CD4-positive, alpha-beta T cell treated with Interleukin-4 for 1 hour (primary cell): ENCODE data around the gene S100P.
"Not testable (repeated sequence)": the region's sequence is repeated elsewhere in the genome, so short reads cannot be mapped to it uniquely, and the experiment has no call there.

ENCODE experiments used
- DNase-seq, 2 donors: peaks; one replicate each; pipeline ENCODE4 v3.0.0-alpha.2; 2020 to 2022

The S100P gene

DNA sequence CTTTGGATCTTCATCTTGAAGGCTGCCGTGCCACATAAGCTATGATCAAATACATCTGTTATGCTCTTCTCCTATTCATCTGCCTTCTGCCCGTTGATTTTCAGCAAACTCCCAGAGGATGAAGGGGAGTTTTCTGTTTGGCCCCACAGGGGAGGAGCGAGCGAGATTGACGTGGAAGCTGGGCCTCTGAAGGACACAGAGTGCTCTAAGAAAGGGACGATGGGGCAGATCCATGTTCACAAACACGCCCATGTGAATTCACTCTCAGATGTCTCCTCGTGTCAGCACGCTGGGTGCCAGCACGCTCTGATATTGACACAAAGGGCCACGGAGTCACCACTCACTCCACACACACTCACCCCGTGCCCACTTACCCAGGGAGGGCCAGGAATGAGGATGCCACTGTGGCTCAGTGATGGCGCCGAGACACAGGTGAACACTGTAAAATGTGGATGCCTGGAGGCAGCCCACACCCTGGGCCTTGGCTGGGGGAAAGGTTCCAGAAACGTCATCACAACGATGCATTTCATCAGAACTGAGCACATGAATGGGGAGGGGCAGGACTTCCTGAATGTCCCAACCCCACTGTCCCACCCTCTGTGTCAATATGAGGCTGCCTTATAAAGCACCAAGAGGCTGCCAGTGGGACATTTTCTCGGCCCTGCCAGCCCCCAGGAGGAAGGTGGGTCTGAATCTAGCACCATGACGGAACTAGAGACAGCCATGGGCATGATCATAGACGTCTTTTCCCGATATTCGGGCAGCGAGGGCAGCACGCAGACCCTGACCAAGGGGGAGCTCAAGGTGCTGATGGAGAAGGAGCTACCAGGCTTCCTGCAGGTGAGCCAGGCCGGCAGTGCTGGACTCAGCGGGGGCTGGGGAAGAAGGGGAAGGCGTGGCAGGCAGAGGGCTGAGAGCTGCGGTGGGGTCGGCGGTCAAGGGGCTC, at the start of gene S100P:
S100P (plus strand) TSS at position 648 of the 946 bp plus-strand sequence; CDS start at position 703, 55 bp downstream.
- peak in 1 of 2 donors; percentile 26 for DNase-seq

GRCh38 chr4:6644792-6645530, 48.7 kb upstream of the S100P start:
- no peak for DNase-seq

GRCh38 chr4:6647169-6647568, 46.5 kb upstream of the S100P start:
- DNase-seq = no peak

DNA sequence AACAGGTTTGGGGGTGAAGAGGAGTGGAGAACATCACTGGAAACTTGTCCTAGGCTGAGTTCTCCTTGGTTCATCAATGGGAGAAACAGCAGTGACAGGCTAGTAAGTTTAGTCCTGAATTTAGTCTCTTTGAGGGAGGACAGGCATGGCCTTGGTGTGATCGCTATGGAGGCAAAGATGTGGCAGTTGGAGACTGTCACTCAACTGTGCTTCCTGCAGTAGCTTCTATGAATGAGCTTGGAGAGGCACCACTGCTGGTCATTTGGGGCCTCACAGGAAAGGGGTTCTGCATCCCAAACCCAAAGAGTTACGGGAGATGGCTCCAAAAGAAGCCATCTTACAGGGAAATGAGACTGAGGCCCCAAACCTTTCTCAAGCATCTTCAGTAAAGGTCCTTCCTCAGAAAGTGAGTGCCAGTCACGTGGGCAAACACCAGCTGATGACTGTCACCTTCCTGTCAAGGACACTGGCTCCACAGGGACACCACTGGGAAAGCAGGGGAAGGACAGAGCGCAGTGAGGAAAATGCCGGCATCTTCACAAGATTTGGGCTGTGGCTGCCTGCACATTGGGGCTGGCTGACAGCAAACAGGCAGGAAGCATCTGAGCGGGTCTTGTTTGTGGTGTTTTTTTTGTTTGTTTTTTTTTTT, 46.0 kb upstream of the S100P start:
- no peak for DNase-seq

- DNase-seq = no peak
Observed at GRCh38 chr4:6649216-6649615, 44.5 kb upstream of the S100P start.

DNA sequence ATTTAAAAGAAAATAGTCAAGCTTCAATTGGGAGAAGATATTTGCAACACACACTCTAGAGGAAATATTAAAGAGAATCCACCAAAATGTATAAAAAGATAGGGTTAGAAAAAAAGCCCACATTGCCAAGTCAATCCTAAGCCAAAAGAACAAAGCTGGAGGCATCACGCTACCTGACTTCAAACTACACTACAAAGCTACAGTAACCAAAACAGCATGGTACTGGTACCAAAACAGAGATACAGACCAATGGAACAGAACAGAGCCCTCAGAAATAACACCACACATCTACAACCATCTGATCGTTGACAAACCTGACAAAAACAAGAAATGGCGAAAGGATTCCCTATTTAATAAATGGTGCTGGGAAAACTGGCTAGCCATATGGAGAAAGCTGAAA, 39.5 kb upstream of the S100P start:
- DNase-seq = not testable (repeated sequence)

DNA sequence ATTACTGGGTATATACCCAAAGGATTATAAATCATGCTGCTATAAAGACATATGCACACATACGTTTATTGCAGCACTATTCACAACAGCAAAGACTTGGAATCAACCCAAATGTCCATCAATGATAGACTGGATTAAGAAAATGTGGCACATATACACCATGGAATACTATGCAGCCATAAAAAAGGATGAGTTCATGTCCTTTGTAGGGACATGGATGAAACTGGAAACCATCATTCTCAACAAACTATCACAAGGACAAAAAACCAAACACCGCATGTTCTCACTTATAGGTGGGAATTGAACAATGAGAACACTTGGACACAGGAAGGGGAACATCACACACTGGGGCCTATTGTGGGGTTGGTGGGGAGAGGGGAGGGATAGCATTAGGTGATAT, 38.4 kb upstream of the S100P start:
- DNase-seq = not testable (repeated sequence)

GRCh38 chr4:6655924-6656323, 37.8 kb upstream of the S100P start:
- DNase-seq = no peak

- no peak for DNase-seq
Observed at GRCh38 chr4:6657242-6658208, 36.2 kb upstream of the S100P start.

DNA sequence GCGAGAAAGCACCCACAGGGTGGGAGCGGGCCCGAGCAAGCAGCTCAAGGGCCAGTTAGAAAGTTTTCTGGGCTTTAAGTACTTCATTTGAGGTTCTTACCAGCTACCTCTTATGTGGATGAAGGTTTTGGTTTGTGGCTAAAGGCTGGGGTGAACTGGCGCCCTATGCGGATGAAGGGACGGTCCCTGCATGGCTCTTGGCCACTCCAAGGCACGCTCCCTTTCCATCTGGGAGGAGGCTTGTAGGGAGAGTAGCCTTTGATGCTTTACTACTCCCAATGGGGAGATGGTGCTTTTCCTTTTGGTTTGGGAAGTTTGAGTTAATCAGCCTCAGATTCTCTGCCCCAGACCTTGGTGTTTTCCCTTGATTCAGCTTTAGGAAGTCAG, 35.5 kb upstream of the S100P start:
- no peak for DNase-seq

DNA sequence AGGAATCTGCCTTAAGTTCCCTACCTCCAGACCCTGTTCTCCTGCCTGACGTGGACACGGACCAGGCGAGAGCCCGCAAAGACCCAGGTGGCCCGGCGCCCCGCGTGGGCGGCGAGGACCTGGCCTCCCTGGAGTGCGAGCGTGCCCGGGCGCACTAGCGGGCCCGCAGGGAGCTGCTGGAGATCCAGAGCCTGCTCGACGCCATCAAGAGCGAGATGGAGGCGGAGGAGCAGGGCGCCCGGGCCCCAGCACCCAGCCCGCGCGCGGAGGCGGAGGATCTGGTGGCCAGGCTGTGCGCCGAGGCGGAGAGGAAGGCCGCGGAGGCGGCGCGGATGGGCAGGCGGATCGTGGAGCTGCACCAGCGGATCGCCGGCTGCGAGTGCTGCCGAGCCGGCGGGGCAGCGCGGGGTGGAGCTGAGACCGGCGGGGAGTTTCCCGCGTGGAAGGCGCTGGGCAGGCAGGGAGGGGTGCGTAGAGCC, 35.0 kb upstream of the S100P start:
- DNase-seq = peak; percentile 46 to 57

GRCh38 chr4:6659897-6660296, 33.8 kb upstream of the S100P start:
- DNase-seq = no peak

- no peak for DNase-seq
Observed at GRCh38 chr4:6660430-6660829, 33.2 kb upstream of the S100P start.

DNA sequence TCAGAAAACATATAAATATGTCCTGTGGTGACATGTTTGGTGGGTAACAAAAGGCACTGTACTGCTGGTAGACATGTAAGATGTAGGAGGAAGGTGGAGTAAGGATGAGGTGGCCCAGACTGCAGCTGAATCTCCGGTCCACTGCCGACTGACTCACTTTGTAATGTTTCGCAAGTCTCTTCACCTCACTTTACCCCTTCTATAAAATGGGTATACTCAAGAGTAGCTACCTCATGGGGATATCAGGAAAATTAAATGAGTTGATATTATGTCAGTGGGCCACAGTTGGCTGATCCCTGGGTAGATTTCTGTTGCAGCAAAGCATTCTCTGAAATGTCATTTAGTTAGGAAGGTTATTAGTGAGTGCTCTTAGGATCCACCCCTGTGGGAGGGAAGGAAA, 31.1 kb upstream of the S100P start:
- DNase-seq = no peak

DNA sequence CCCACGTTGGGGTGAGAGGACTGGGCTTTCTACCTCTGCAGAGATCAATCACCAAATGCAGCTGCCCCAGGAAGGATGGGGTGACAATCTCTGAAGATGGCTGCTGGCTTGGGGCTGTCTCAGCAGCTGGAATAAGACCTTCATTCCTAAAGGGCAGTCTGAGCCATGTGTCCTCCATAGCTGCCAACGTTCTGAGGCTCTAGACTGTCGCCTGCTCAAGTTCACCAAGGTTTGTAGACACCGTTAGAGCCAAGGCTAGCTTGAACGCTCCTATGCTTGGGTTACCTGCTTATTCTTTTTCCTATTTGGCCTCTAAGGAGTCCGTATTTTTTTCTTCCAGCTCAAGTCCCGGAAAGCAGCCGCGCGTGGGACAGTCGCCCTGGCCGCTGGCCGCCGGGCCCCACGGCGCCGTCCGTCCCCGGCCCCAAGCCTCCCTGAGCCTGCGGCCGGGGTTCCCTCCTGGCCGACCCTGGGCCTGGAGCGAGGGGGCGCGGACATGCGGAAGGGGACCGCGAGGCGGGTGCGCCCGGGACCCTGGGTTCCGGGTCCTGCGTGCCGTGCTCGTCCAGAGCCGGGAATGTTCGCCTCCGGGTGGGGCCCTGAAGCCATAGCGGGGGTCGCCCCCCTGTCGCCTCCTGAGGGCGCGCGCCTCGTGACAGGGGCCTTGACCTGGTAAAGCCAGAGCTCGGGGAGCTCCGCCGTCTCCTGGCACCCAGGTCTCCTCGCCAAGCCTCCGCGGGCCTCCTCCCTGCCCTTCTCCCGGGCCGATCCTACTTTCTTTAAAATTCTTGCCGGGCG, 29.9 kb upstream of the S100P start:
- no peak for DNase-seq

DNA sequence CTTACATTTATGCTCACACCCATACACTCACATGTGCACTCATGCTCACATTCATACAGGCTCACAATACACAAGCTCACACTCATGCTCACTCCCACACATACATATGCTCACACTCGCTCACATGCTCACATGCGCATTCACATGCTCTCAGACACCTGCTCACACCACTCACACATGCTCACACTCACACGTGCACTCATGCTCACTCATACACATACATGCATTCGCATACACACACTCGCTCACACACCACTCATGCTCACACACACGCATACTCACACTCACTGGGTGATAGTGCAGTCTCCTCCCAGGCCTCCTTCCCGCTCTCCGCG, 28.4 kb upstream of the S100P start:
- no peak for DNase-seq

DNA sequence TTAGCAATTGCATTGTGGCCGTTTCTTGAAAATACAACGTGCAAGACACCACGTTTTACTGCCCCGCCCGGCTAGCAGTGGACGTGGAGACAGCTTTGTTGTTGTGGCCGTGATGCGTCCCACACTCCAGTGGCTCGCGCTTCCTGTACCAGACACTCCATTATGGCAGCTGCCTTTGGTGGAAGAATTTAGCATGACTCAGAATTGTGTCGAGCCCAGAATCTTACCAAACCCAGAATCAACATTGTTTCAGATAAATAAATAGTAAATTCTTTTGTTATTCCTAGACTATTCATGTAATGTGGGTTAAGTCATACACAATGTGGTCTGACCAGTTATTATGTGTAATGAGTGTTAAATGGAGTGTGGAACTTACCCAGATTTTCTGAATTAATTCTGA, 25.3 kb upstream of the S100P start:
- DNase-seq = no peak

DNA sequence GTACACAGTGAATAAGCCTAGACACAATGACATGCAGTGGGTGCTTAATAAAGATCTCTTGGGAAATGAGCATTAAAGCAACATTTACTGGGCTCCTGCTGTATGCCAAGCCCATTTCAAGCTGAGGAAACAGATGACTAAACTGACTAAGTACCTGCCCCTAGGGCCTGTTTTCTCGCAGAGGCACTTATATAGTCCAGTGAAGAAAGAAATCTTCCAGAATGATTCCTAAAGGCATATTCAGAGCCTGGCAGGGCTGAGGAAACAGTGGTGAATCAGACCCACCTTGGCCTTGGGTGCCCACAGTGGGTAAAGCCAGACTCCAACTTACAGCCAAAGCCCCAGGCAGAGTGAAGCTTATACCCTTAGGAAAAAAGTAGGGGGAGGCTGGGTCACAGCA, 22.0 kb upstream of the S100P start:
- no peak for DNase-seq

GRCh38 chr4:6672131-6672530, 21.5 kb upstream of the S100P start:
- no peak for DNase-seq

GRCh38 chr4:6672541-6673190, 21.0 kb upstream of the S100P start:
- DNase-seq = not testable (repeated sequence)

GRCh38 chr4:6673191-6673659, 20.5 kb upstream of the S100P start:
- DNase-seq = peak; percentile 76 to 78
